Upper lobe of left lung (tissue), 4 donors: Measurements from ENCODE around the gene MGMT.

Experiments
- CTCF ChIP-seq, 6 experiments: fragments of 450-650 bp in 4 of 6; fragments of 200-600 bp in 2 of 6; sonication (generic) in 2 of 6; IDR thresholded peaks; one replicate each; pipeline ENCODE4 v1.5.1; 2016 to 2019; ENCODE audit warnings: antibody characterized with exemption in 6 of 6
- EP300 ChIP-seq, 4 donors: sonication (generic); formaldehyde crosslinking; IDR thresholded peaks; one replicate each; pipeline ENCODE4 v1.5.1; 2017; ENCODE audit warnings: antibody characterized with exemption in 4 of 4, control low read depth in 2 of 4
- POLR2AphosphoS5 ChIP-seq, 2 donors: sonication (generic); formaldehyde crosslinking; IDR thresholded peaks; one replicate each; pipeline ENCODE4 v1.5.1; 2017; ENCODE audit warnings: antibody characterized with exemption in 2 of 2

GRCh38 chr10:129755158-129755591, 288.1 kb downstream of the MGMT start:
- TF ChIP-seq CTCF (IDR thresholded peaks at IDR 0.05), result no peak
- TF ChIP-seq POLR2AphosphoS5 (IDR thresholded peaks at IDR 0.05), result no peak
- no peak for TF ChIP-seq EP300 (IDR thresholded peaks at IDR 0.05)
